ENCODE data around the gene TBC1D1.

Gene TBC1D1

GRCh38 chr4:38036548-38036947, 145.7 kb downstream of the TBC1D1 start:
- WGBS, 2 donors (ENCODE audit: extremely low coverage in 2 of 2, insufficient read length in 2 of 2, insufficient replicate concordance in 1 of 2) = no CpG with 5 or more reads among the region's 4 CpGs
- Histone ChIP-seq H3K4ac (ENCODE audit: low read length) (no peak overlapping the region), H2BK12ac (ENCODE audit: low read length) (no peak overlapping the region), H3K27me3 (ENCODE audit: control insufficient read depth in 3 of 3, insufficient read depth in 3 of 3, low read depth in 1 of 3, low read length in 3 of 3) (no peaks in the 10 kb centered on the region), H3K27ac (replicated peaks; ENCODE audit: low read length) (no peak overlapping the region), H3K23ac (ENCODE audit: low read depth, low read length, poor library complexity) (no peak overlapping the region), H3K4me2 (ENCODE audit: insufficient read depth, low read length, poor library complexity, severe bottlenecking) (no peak overlapping the region), H2AFZ (ENCODE audit: low read length) (no peak overlapping the region), H3K9ac (ENCODE audit: low read depth, low read length, poor library complexity) (no peak overlapping the region), H3K18ac (ENCODE audit: low read length) (no peak overlapping the region), H2BK120ac (ENCODE audit: low read depth, low read length) (no peak overlapping the region), H3K4me3 (ENCODE audit: low read length in 2 of 2) (no peak overlapping the region), H4K91ac (ENCODE audit: low read depth, low read length, poor library complexity) (no peak overlapping the region), H3K4me1 (ENCODE audit: control insufficient read depth in 2 of 2, insufficient read depth in 1 of 2, low read depth in 1 of 2, low read length in 2 of 2) (no peaks in the 10 kb centered on the region), H3K36me3 (replicated peaks in 1 of 2; ENCODE audit: control insufficient read depth in 2 of 2, insufficient read depth in 2 of 2, low read length in 2 of 2) (peaks cover 9 to 33% of the 10 kb centered on the region in 2 donors), H2BK15ac (ENCODE audit: low read length) (no peak overlapping the region), H4K8ac (ENCODE audit: low read depth, low read length) (no peak overlapping the region), H3K79me1 (ENCODE audit: low read depth, low read length) (no peaks in the 10 kb centered on the region), H3K9me3 (replicated peaks in 1 of 2; ENCODE audit: control insufficient read depth in 2 of 2, insufficient read depth in 1 of 2, low read depth in 1 of 2, low read length in 2 of 2) (peaks cover 0 to 4% of the 10 kb centered on the region in 2 donors), H2AK5ac (ENCODE audit: low read depth, low read length) (no peak overlapping the region), H2BK5ac (ENCODE audit: low read length) (no peak overlapping the region), H3K14ac (ENCODE audit: low read length) (no peak overlapping the region)
- DNase-seq (ENCODE audit: low spot score) = no peak

- no peak overlapping the region for H2AFZ ChIP-seq (ENCODE audit: low read length)
- no peaks in the 10 kb centered on the region for H3K79me1 ChIP-seq (ENCODE audit: low read depth, low read length)
- H4K8ac ChIP-seq (ENCODE audit: low read depth, low read length) = no peak overlapping the region
- H2BK5ac ChIP-seq (ENCODE audit: low read length) = no peak overlapping the region
- no peak overlapping the region for H4K91ac ChIP-seq (ENCODE audit: low read depth, low read length, poor library complexity)
- H2BK15ac ChIP-seq (ENCODE audit: low read length) = no peak overlapping the region
- no peak overlapping the region for H3K27ac ChIP-seq (replicated peaks; ENCODE audit: low read length)
- no peak overlapping the region for H3K14ac ChIP-seq (ENCODE audit: low read length)
- no peak overlapping the region for H2AK5ac ChIP-seq (ENCODE audit: low read depth, low read length)
- H3K4me2 ChIP-seq (ENCODE audit: insufficient read depth, low read length, poor library complexity, severe bottlenecking) = no peak overlapping the region
- no peak for DNase-seq (ENCODE audit: low spot score)
- no peak overlapping the region for H3K23ac ChIP-seq (ENCODE audit: low read depth, low read length, poor library complexity)
- peaks cover 0 to 4% of the 10 kb centered on the region in 2 donors for H3K9me3 ChIP-seq (replicated peaks in 1 of 2; ENCODE audit: control insufficient read depth in 2 of 2, insufficient read depth in 1 of 2, low read depth in 1 of 2, low read length in 2 of 2)
- H3K27me3 ChIP-seq (ENCODE audit: control insufficient read depth in 3 of 3, insufficient read depth in 3 of 3, low read depth in 1 of 3, low read length in 3 of 3) = no peaks in the 10 kb centered on the region
- no CpG with 5 or more reads among the region's 8 CpGs for WGBS, 2 donors (ENCODE audit: extremely low coverage in 2 of 2, insufficient read length in 2 of 2, insufficient replicate concordance in 1 of 2)
- H3K36me3 ChIP-seq (replicated peaks in 1 of 2; ENCODE audit: control insufficient read depth in 2 of 2, insufficient read depth in 2 of 2, low read length in 2 of 2) = peaks cover 11 to 36% of the 10 kb centered on the region in 2 donors
- H2BK120ac ChIP-seq (ENCODE audit: low read depth, low read length) = no peak overlapping the region
- no peak overlapping the region for H2BK12ac ChIP-seq (ENCODE audit: low read length)
- H3K18ac ChIP-seq (ENCODE audit: low read length) = no peak overlapping the region
- H3K9ac ChIP-seq (ENCODE audit: low read depth, low read length, poor library complexity) = no peak overlapping the region
- H3K4me1 ChIP-seq (ENCODE audit: control insufficient read depth in 2 of 2, insufficient read depth in 1 of 2, low read depth in 1 of 2, low read length in 2 of 2) = no peaks in the 10 kb centered on the region
- no peak overlapping the region for H3K4me3 ChIP-seq (ENCODE audit: low read length in 2 of 2)
- no peak overlapping the region for H3K4ac ChIP-seq (ENCODE audit: low read length)
Measured at GRCh38 chr4:38037612-38038011, 146.7 kb downstream of the TBC1D1 start.

- Histone ChIP-seq H3K79me1 (ENCODE audit: low read depth, low read length) (no peaks in the 10 kb centered on the region), H4K91ac (ENCODE audit: low read depth, low read length, poor library complexity) (no peak overlapping the region), H3K23ac (ENCODE audit: low read depth, low read length, poor library complexity) (no peak overlapping the region), H2BK120ac (ENCODE audit: low read depth, low read length) (no peak overlapping the region), H2BK15ac (ENCODE audit: low read length) (no peak overlapping the region), H3K4me1 (ENCODE audit: control insufficient read depth in 2 of 2, insufficient read depth in 1 of 2, low read depth in 1 of 2, low read length in 2 of 2) (no peaks in the 10 kb centered on the region), H3K9ac (ENCODE audit: low read depth, low read length, poor library complexity) (no peak overlapping the region), H3K4me2 (ENCODE audit: insufficient read depth, low read length, poor library complexity, severe bottlenecking) (no peak overlapping the region), H3K27me3 (ENCODE audit: control insufficient read depth in 3 of 3, insufficient read depth in 3 of 3, low read depth in 1 of 3, low read length in 3 of 3) (no peaks in the 10 kb centered on the region), H2AFZ (ENCODE audit: low read length) (no peak overlapping the region), H3K36me3 (replicated peaks in 1 of 2; ENCODE audit: control insufficient read depth in 2 of 2, insufficient read depth in 2 of 2, low read length in 2 of 2) (peaks cover 11 to 45% of the 10 kb centered on the region in 2 donors), H2BK12ac (ENCODE audit: low read length) (no peak overlapping the region), H4K8ac (ENCODE audit: low read depth, low read length) (no peak overlapping the region), H3K27ac (replicated peaks; ENCODE audit: low read length) (no peak overlapping the region), H3K4ac (ENCODE audit: low read length) (no peak overlapping the region), H3K4me3 (ENCODE audit: low read length in 2 of 2) (no peak overlapping the region), H3K9me3 (replicated peaks in 1 of 2; ENCODE audit: control insufficient read depth in 2 of 2, insufficient read depth in 1 of 2, low read depth in 1 of 2, low read length in 2 of 2) (no peaks in the 10 kb centered on the region), H3K18ac (ENCODE audit: low read length) (no peak overlapping the region), H2BK5ac (ENCODE audit: low read length) (no peak overlapping the region), H3K14ac (ENCODE audit: low read length) (no peak overlapping the region), H2AK5ac (ENCODE audit: low read depth, low read length) (no peak overlapping the region)
- WGBS, 2 donors (ENCODE audit: extremely low coverage in 2 of 2, insufficient read length in 2 of 2, insufficient replicate concordance in 1 of 2) = no CpG with 5 or more reads among the region's 7 CpGs
- no peak for DNase-seq (ENCODE audit: low spot score)
Measured at GRCh38 chr4:38040619-38041018, 149.7 kb downstream of the TBC1D1 start.

GRCh38 chr4:38044060-38044459, 153.2 kb downstream of the TBC1D1 start:
- no peak overlapping the region for H3K23ac ChIP-seq (ENCODE audit: low read depth, low read length, poor library complexity)
- H2BK120ac ChIP-seq (ENCODE audit: low read depth, low read length) = no peak overlapping the region
- H2AFZ ChIP-seq (ENCODE audit: low read length) = no peak overlapping the region
- H3K4me3 ChIP-seq (ENCODE audit: low read length in 2 of 2) = no peak overlapping the region
- no peak overlapping the region for H2BK5ac ChIP-seq (ENCODE audit: low read length)
- no peak overlapping the region for H3K18ac ChIP-seq (ENCODE audit: low read length)
- H3K27ac ChIP-seq (replicated peaks; ENCODE audit: low read length) = no peak overlapping the region
- peaks cover 3 to 4% of the 10 kb centered on the region in 2 donors for H3K4me1 ChIP-seq (ENCODE audit: control insufficient read depth in 2 of 2, insufficient read depth in 1 of 2, low read depth in 1 of 2, low read length in 2 of 2)
- no peaks in the 10 kb centered on the region for H3K79me1 ChIP-seq (ENCODE audit: low read depth, low read length)
- H4K91ac ChIP-seq (ENCODE audit: low read depth, low read length, poor library complexity) = no peak overlapping the region
- H3K9ac ChIP-seq (ENCODE audit: low read depth, low read length, poor library complexity) = no peak overlapping the region
- H3K36me3 ChIP-seq (replicated peaks in 1 of 2; ENCODE audit: control insufficient read depth in 2 of 2, insufficient read depth in 2 of 2, low read length in 2 of 2) = peaks cover 4 to 45% of the 10 kb centered on the region in 2 donors
- H3K4ac ChIP-seq (ENCODE audit: low read length) = no peak overlapping the region
- H2BK15ac ChIP-seq (ENCODE audit: low read length) = no peak overlapping the region
- WGBS, 2 donors (ENCODE audit: extremely low coverage in 2 of 2, insufficient read length in 2 of 2, insufficient replicate concordance in 1 of 2) = no CpG with 5 or more reads among the region's 7 CpGs
- DNase-seq (ENCODE audit: low spot score) = no peak
- H4K8ac ChIP-seq (ENCODE audit: low read depth, low read length) = no peak overlapping the region
- no peak overlapping the region for H3K4me2 ChIP-seq (ENCODE audit: insufficient read depth, low read length, poor library complexity, severe bottlenecking)
- no peak overlapping the region for H2AK5ac ChIP-seq (ENCODE audit: low read depth, low read length)
- H3K14ac ChIP-seq (ENCODE audit: low read length) = no peak overlapping the region
- H3K9me3 ChIP-seq (replicated peaks in 1 of 2; ENCODE audit: control insufficient read depth in 2 of 2, insufficient read depth in 1 of 2, low read depth in 1 of 2, low read length in 2 of 2) = no peaks in the 10 kb centered on the region
- H2BK12ac ChIP-seq (ENCODE audit: low read length) = no peak overlapping the region
- no peaks in the 10 kb centered on the region for H3K27me3 ChIP-seq (ENCODE audit: control insufficient read depth in 3 of 3, insufficient read depth in 3 of 3, low read depth in 1 of 3, low read length in 3 of 3)

All from neuronal stem cell (in vitro differentiated cells).